Left ventricle myocardium superior (tissue), 1 donor: ENCODE results near the gene TTF2. TPM values are rescaled to one million over a fixed set of nuclear protein-coding genes. Genes with fewer than 3 reads are reported as not detected.

Experiments used
- ATAC-seq: fragments of 200-7000 bp; cut with Tn5 transposase; one replicate; pipeline ENCODE4 v1.9.1; 2020; ENCODE audit warnings: mild to moderate bottlenecking, moderate library complexity
- DNase-seq: peaks from one replicate; pipeline ENCODE4 v3.0.0-alpha.2; 2020
- intact Hi-C: fragments of 100-400 bp; cut with micrococcal nuclease; formaldehyde crosslinking; loops from one replicate; pipeline ENCODE4 v1.11.0; 2022
- total RNA-seq: library from RNA; stranded (reverse); fragmentation: NEBNext Ultra II Directional; extraction: Animal tissue kit (Norgen Biotek cat#: 25700); gene quantifications from one replicate; pipeline ENCODE4 v1.2.1, GENCODE V29; 2021
- donor health status: DM: no; HTN: yes; CAD: no; lungs with severe emphysema.

Gene TTF2
- total RNA-seq, 1 donor from 2014 or later, result 6.7 TPM

GRCh38 chr1:117038236-117038635 lies 21.9 kb upstream of the TTF2 start:
- DNase-seq (no peak), ATAC-seq (no peak)
- intact Hi-C loops, result no loop called here

DNA sequence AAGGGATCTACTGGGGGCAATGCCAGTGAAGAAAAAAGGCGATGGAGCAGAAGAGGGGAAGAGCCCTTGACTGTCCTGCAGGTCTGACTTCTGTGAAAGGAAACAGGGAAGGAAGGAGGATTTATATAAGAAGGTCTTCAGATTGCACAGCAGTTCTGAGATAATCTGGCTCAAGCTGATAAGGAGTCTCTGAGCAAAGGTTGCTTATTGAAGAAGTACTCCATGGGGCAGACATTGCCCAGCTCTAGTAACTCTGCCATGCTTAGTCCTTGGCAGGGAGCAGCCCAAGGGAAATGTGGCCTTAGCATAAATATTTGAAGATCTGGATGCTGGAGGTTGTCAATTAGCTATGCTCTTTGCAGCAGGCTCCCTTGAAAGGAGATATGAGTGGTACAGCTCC lies 15.9 kb upstream of the TTF2 start:
- intact Hi-C loops, result no loop called here
- ATAC-seq (no peak), DNase-seq (no peak)

DNA sequence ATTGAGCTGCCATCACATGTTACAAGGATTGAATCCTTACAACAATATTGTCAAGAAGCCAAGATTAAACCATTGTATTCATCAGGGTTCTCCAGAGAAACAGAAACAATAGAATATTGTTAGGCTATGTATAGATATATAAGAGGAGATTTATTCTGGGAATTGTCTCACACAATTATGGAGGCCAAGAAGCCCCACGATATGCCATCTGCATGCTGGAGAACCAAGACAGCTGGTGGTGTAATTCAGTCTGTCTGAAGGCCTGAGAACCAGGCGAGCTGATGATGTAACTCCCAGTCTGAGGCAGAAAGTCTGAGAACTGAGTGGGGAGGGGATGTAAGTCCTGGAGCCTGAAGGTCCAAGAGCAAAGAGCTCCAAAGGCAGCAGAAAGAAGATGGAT lies 14.5 kb upstream of the TTF2 start:
- ATAC-seq (no peak), DNase-seq (no peak)
- intact Hi-C loops, result no loop called here

GRCh38 chr1:117046781-117047180 lies 13.3 kb upstream of the TTF2 start:
- DNase-seq (no peak), ATAC-seq (no peak)
- intact Hi-C loops, result no loop called here

DNA sequence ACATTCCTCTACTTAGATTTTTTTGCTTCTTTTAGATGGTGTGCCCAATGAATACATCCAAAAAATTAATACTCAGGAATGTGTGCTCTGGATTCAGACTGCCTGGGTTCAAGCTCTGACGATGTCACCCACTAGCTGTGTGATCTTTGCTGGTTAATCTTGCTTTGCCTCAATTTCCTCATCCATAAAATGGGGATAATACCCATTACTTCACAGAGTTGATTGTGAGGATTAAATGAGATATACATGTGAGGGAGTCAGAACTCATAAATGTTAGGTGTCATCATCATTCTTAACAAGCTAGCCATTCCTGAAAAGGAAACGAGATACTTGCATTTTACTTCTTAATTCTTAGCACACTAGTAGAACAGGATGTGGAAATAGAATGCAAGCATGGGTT lies 12.9 kb upstream of the TTF2 start:
- no peak for DNase-seq
- intact Hi-C loops, result no loop called here
- no peak for ATAC-seq

- ATAC-seq, result peak; percentile 55
- no peak for DNase-seq
- intact Hi-C loops, result loop anchor here (5.0 kb wide), 1 partner anchor 313 kb away; no protein-coding TSS in a partner anchor
These were observed 10.3 kb upstream of the TTF2 start for GRCh38 chr1:117049857-117050256.

GRCh38 chr1:117051224-117052064 lies 8.7 kb upstream of the TTF2 start:
- intact Hi-C loops, result loop anchor here (5.0 kb wide), 1 partner anchor 314 kb away; no protein-coding TSS in a partner anchor
- ATAC-seq, result peak; percentile 66

DNA sequence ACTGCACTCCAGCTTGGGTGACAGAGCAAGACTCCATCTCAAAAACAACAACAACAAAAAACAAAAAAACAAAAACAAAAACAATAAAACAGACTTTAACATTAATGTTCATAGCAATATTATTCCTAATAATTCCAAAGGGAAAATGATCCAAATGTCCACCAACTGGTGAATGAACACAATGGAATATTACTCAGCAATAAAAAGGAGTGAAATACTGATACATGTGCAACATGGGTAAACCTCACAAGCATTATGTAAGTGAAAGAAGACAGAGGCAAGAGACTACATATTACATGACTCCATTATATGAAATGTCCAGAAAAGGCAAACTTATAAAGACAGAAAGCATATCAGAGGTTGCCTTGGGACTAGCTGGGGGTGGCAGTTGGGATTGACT lies 6.1 kb upstream of the TTF2 start:
- intact Hi-C loops, result loop anchor here (5.0 kb wide), 1 partner anchor 317 kb away; no protein-coding TSS in a partner anchor
- DNase-seq (no peak), ATAC-seq (no peak)

More at GRCh38 chr1:117051224-117052064, 8.7 kb upstream of the TTF2 start:
- peak; percentile 41 for DNase-seq

DNA sequence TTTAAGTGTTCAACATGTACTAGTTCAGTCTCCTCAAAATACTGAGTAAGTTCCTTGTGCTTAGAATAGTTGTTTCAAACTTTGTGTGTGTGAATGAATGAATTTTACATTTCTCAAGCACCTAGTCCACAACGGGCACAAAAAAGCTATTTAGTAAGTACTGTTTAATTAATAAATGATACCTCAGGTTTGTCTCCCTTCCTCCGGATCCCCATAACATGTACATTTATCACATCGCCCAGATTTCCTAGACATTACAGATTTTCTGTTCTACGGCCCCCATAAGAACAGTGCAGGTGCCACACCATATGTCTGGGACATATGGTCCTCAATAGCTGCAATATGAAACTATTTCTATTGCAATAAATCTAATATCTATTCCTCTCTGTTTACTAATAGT lies 1.3 kb upstream of the TTF2 start:
- intact Hi-C loops, result no loop called here
- ATAC-seq, result no peak
- no peak for DNase-seq

GRCh38 chr1:117059334-117059677 lies 820 bp upstream of the TTF2 start:
- DNase-seq (peak; percentile 49), ATAC-seq (peak; percentile 9)
- intact Hi-C loops, result no loop called here

DNA sequence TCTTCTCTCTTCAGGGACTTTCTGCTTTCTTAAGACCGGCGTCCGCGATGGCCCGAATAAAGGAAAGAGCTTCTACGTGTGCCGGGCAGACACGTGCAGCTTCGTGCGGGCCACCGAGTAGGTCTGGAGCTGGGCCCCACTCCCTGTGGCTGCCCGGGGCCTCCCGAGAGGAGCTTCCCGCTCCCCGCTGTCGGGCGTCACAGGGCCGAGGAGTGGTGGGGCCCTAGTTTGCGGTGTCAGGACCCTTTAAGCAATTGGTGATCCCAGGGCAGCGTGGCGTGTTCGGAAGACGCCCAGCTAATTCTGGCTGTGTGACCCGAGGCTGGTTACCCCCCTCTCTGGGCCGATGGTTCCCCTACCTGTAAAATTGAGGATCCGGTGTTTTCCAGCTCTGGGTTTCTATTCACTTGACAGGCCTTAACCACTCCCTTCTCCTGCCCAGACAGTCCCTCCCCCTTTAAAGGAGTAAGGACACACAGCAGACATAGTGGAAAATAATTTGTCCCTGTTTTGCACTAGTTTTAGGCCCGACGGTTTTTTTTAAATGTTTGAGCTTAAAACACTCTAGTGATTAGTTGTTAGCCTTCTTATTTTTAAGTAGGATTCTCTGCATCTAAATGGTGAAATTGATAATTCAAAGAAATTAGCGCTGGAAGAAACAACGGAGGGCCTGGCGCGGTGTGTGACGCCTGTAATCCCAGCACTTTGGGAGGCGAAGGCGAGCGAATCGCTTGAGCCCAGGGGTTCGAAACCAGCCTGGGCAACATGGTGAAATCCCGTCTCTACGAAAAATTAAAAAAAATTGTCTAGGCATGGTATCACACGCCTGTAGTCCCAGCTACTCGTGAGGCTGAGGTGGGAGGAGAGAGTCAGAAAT lies 553 bp downstream of the TTF2 start:
- DNase-seq (no peak), ATAC-seq (peak; percentile 59)
- intact Hi-C loops, result loop anchor here (10.0 kb wide), 1 partner anchor 64 kb away; the partner anchor contains the start of gene TRIM45

DNA sequence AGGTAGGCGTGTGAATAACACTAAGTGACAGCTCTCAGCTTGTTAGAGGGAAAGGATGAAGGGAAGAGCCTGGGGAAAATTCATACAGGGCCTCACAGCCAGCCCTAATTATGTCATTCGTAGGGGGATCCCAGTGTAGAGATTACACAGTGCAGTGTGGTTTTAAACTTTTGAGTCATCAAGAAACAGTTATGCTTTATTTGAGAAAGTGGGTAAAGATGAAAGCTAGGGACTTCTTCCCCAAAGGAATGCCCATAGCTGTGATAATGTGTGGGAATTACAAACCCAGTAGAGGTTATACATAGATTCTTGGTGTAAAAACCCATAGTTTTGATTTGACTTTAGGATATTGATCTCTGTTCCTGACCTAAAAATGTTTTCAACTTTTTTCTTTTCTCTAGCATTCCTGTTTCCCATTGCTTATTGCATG lies 1.9 kb downstream of the TTF2 start:
- intact Hi-C loops, result loop anchor here (10.0 kb wide), 1 partner anchor 63 kb away; the partner anchor contains the start of gene TRIM45
- ATAC-seq (no peak), DNase-seq (no peak)

- no peak for DNase-seq
These were observed 6.2 kb downstream of the TTF2 start for GRCh38 chr1:117066367-117066766.

DNA sequence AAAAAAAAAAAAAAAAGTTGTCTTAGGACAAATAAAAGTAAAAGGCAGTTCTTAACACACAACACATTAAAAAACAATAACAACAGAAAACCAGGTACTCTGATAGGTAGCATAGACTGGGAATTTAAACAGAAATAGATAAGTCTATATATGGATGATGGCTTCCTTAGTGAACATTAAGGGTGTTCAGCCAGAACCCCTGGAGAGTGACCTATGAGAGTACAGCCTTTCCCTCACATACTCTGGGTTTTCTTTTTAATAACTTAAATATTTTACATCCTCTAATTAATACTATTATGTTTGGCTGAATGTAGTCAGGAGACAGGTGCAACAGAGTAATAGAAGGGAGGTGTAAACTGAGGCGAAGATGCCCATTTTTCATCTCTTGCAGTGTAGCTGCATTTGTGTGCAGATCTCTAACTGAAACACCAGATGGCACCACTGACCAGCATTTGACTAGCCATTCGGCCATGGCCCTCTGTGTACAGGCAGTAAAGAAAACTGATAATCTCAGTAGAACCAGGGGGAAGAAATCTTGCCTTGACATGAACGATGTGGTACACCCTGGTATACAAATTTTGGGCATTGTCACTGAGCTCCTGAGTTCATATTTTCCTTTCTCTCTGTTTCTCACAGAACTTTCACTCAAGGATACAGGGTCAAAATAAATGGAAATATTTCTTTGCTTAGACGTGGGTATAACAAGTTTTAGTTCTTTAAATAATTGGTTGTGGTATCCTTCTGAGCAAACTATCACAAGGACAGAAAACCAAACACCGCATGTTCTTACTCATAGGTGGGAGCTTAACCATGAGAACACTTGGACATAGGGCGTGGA lies 7.6 kb downstream of the TTF2 start:
- intact Hi-C loops, result loop anchor here (2.0 to 10.0 kb wide), 2 partner anchors 57 to 215 kb away; partner anchors contain the start of gene TRIM45
- ATAC-seq (peak; percentile 92), DNase-seq (peak; percentile 50)

More at GRCh38 chr1:117066367-117066766, 6.2 kb downstream of the TTF2 start:
- intact Hi-C loops, result loop anchor here (10.0 kb wide), 1 partner anchor 58 kb away; the partner anchor contains the start of gene TRIM45
- ATAC-seq, result no peak

DNA sequence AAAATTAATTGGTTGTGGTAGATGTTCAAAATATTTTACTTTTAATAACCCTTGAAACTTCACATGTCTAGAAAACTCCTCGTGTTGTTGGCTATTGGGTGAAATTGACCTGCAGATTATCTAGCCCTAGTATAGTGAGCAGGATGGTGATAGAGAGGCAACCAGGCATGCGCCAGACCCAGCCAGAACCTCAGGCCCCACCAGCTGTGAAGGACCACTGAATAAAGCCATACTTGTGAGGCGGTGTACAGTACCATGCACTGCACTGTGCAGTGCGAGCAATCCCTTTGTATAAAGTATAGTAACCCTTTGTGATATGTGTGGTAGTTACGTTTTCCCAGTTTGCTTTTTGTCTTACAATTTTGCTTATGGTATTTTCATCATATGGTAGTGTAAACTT lies 8.5 kb downstream of the TTF2 start:
- intact Hi-C loops, result loop anchor here (2.0 to 10.0 kb wide), 2 partner anchors 56 to 214 kb away; partner anchors contain the start of gene TRIM45
- DNase-seq (no peak), ATAC-seq (no peak)

DNA sequence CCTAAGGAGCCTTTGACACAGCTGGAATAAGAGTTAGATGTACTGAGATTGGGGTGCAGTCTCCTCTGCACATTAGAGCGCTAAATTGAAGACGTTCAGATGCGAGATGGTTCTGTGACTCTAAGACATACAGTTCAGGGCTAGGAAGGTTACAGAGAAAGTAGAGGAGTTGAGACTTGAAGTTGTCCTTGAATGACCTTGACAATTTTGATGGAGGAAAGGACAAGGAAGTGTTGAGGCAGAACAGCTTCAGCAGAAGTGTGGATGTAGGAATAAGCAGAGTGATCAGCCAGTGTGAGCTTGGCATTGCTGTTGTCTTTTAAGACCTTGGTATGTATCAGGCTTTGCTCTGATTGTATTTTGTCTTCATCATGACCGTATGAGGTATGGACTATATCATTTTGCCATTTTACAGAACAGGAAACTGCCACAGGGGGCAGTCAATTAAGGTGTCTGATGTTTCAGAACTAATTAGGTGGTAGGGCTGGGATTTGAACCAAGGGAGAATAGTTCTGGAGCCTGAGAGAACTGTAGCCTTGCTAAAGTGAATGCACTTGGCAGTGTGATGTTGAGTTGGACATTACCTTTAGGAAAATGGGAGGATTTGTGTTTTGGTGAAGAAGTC lies 9.2 kb downstream of the TTF2 start:
- DNase-seq (no peak), ATAC-seq (no peak)
- intact Hi-C loops, result loop anchor here (2.0 to 10.0 kb wide), 2 partner anchors 55 to 213 kb away; partner anchors contain the start of gene TRIM45

DNA sequence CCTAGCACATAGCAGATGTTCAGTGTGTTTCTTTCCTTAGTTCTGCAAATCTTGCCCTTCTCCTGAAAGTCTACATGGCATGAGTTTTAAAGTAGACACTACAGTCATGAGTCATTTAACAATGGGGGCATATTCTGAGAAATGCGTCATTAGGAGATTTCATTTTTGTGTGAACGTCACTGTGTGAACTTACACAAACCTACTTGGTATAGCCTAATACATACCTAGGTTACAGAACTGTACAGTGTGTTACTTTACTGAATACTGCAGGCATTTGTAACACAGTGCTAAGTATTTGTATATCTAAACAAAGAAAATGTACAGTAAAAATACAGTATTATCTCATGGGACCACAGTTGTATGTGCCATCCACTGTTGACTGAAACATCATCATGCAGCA lies 10.0 kb downstream of the TTF2 start:
- intact Hi-C loops, result no loop called here
- DNase-seq (no peak), ATAC-seq (no peak)

DNA sequence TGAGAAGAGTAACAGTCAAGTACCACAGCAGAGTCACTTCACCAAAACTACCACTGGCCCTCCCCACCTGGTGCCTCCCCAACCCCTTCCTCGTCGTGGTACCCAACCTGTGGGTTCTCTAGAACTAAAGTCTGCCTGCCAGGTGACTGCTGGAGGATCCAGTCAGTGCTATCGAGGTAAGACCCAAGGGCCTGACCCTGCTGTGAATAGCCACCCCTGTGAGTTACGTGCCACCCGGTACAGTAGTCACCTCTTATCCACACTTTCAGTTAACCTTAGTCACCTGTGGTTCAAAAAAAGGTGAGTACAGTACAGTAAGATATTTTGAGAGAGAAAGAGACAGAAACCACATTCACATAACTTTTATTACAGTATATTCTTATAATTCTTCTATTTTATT lies 16.5 kb downstream of the TTF2 start:
- intact Hi-C loops, result no loop called here
- DNase-seq (no peak), ATAC-seq (no peak)
